ENCODE data around the gene ADAMTSL1.
A peak's percentile ranks its signal among the peaks of the same experiment; 100 is the strongest.

ADAMTSL1 gene

GRCh38 chr9:18501949-18502348 is 28.0 kb downstream of the ADAMTSL1 start:
- DNase-seq (ENCODE audit: low spot score), result no peak

GRCh38 chr9:18502546-18502945 is 28.6 kb downstream of the ADAMTSL1 start:
- no peak for DNase-seq (ENCODE audit: low spot score)

- DNase-seq (ENCODE audit: low spot score), result peak; percentile 80
These were observed 30.8 kb downstream of the ADAMTSL1 start for GRCh38 chr9:18504707-18505106.

- DNase-seq (ENCODE audit: low spot score), result no peak
These were observed 33.2 kb downstream of the ADAMTSL1 start for GRCh38 chr9:18507151-18507550.

- DNase-seq (ENCODE audit: low spot score), result no peak
These were observed 42.6 kb downstream of the ADAMTSL1 start for GRCh38 chr9:18516514-18516913.

GRCh38 chr9:18516965-18517364 is 43.0 kb downstream of the ADAMTSL1 start:
- no peak for DNase-seq (ENCODE audit: low spot score)

- DNase-seq (ENCODE audit: low spot score), result no peak
These were observed 46.6 kb downstream of the ADAMTSL1 start for GRCh38 chr9:18520416-18521047.

- no peak for DNase-seq (ENCODE audit: low spot score)
These were observed 52.7 kb downstream of the ADAMTSL1 start for GRCh38 chr9:18526685-18527084.

- DNase-seq (ENCODE audit: low spot score), result no peak
These were observed 57.4 kb downstream of the ADAMTSL1 start for GRCh38 chr9:18531136-18532065.

GRCh38 chr9:18534611-18535010 is 60.7 kb downstream of the ADAMTSL1 start:
- DNase-seq (ENCODE audit: low spot score), result no peak

- DNase-seq (ENCODE audit: low spot score), result no peak
These were observed 62.6 kb downstream of the ADAMTSL1 start for GRCh38 chr9:18536554-18536953.

- no peak for DNase-seq (ENCODE audit: low spot score)
These were observed 65.3 kb downstream of the ADAMTSL1 start for GRCh38 chr9:18539203-18539693.

GRCh38 chr9:18542837-18543405 is 69.0 kb downstream of the ADAMTSL1 start:
- no peak for DNase-seq (ENCODE audit: low spot score)

GRCh38 chr9:18543406-18544192 is 69.6 kb downstream of the ADAMTSL1 start:
- no peak for DNase-seq (ENCODE audit: low spot score)

GRCh38 chr9:18544456-18544855 is 70.5 kb downstream of the ADAMTSL1 start:
- no peak for DNase-seq (ENCODE audit: low spot score)

- DNase-seq (ENCODE audit: low spot score), result no peak
These were observed 71.8 kb downstream of the ADAMTSL1 start for GRCh38 chr9:18545636-18546360.

- no peak for DNase-seq (ENCODE audit: low spot score)
These were observed 74.5 kb downstream of the ADAMTSL1 start for GRCh38 chr9:18548456-18548855.

GRCh38 chr9:18549772-18550171 is 75.8 kb downstream of the ADAMTSL1 start:
- DNase-seq (ENCODE audit: low spot score), result no peak

GRCh38 chr9:18550286-18550685 is 76.3 kb downstream of the ADAMTSL1 start:
- DNase-seq (ENCODE audit: low spot score), result no peak

GRCh38 chr9:18554244-18554643 is 80.3 kb downstream of the ADAMTSL1 start:
- DNase-seq (ENCODE audit: low spot score), result no peak
